MV-4-11 (cell line): ENCODE data around the gene KDM3B.
"Not testable (repeated sequence)": the region's sequence is repeated elsewhere in the genome, so short reads cannot be mapped to it uniquely, and the experiment has no call there.

Source experiments
- DNase-seq: peaks from one replicate; lab custom pipeline; 2025; lab: John Stamatoyannopoulos, UW

The KDM3B gene

GRCh38 chr5:138351056-138351455 is 1.4 kb upstream of the KDM3B start:
- no peak for DNase-seq

- no peak for DNase-seq
Measured at GRCh38 chr5:138351517-138351916, 968 bp upstream of the KDM3B start.

GRCh38 chr5:138352722-138353559 is 456 bp downstream of the KDM3B start:
- peak; percentile 71 for DNase-seq

- no peak for DNase-seq
Measured at GRCh38 chr5:138353560-138354080, 1.1 kb downstream of the KDM3B start.

GRCh38 chr5:138354387-138354786 is 1.9 kb downstream of the KDM3B start:
- DNase-seq, result no peak

- DNase-seq, result peak; percentile 82
Measured at GRCh38 chr5:138354926-138355378, 2.5 kb downstream of the KDM3B start.

GRCh38 chr5:138359621-138360020 is 7.1 kb downstream of the KDM3B start:
- no peak for DNase-seq

- peak; percentile 27 for DNase-seq
Measured at GRCh38 chr5:138360941-138361452, 8.5 kb downstream of the KDM3B start.

- no peak for DNase-seq
Measured at GRCh38 chr5:138364576-138364975, 12.1 kb downstream of the KDM3B start.

- no peak for DNase-seq
Measured at GRCh38 chr5:138366632-138367382, 14.3 kb downstream of the KDM3B start.

GRCh38 chr5:138369261-138369660 is 16.8 kb downstream of the KDM3B start:
- DNase-seq, result peak; percentile 71

GRCh38 chr5:138369706-138370105 is 17.2 kb downstream of the KDM3B start:
- DNase-seq, result peak; percentile 94

GRCh38 chr5:138370537-138370936 is 18.1 kb downstream of the KDM3B start:
- peak; percentile 52 for DNase-seq

GRCh38 chr5:138371454-138371853 is 19.0 kb downstream of the KDM3B start:
- peak; percentile 30 for DNase-seq

GRCh38 chr5:138372225-138372624 is 19.7 kb downstream of the KDM3B start:
- DNase-seq, result no peak

- DNase-seq, result no peak
Measured at GRCh38 chr5:138372653-138373052, 20.2 kb downstream of the KDM3B start.

GRCh38 chr5:138382347-138382746 is 29.9 kb downstream of the KDM3B start:
- DNase-seq, result no peak

GRCh38 chr5:138385660-138386059 is 33.2 kb downstream of the KDM3B start:
- no peak for DNase-seq

- DNase-seq, result no peak
Measured at GRCh38 chr5:138386290-138386689, 33.8 kb downstream of the KDM3B start.

- DNase-seq, result no peak
Measured at GRCh38 chr5:138389332-138389731, 36.8 kb downstream of the KDM3B start.

- DNase-seq, result not testable (repeated sequence)
Measured at GRCh38 chr5:138389911-138390310, 37.4 kb downstream of the KDM3B start.

GRCh38 chr5:138391859-138392386 is 39.4 kb downstream of the KDM3B start:
- DNase-seq, result no peak
